Neural cell (in vitro differentiated cells): Measurements from ENCODE around the gene CHML. TPM values are rescaled to one million over a fixed set of nuclear protein-coding genes. Genes with fewer than 3 reads are reported as not detected.

Experiments
- H2AFZ ChIP-seq: fragments of 200-600, 300-800 bp; sonication (generic), shearing (Covaris generic); 2 replicates; pipeline ENCODE4 v1.6.0; 2014; ENCODE audit warnings: low read depth, mild to moderate bottlenecking, antibody characterized with exemption, low read length, moderate library complexity
- H3F3A ChIP-seq: fragments of 200-600 bp; shearing (Covaris generic); 2 replicates; pipeline ENCODE4 v1.6.1; 2016; ENCODE audit warnings: mild to moderate bottlenecking, moderate library complexity, mixed read lengths, antibody characterized with exemption, low read length; ENCODE audit not compliant: insufficient read depth, poor library complexity, severe bottlenecking
- H3K27ac ChIP-seq: fragments of 200-600, 300-800 bp; sonication (generic), shearing (Covaris generic); 2 replicates; pipeline ENCODE4 v1.5.1; 2014; ENCODE audit warnings: mild to moderate bottlenecking, low read length, moderate library complexity
- H3K27me3 ChIP-seq: fragments of 300-800, 200-600 bp; sonication (generic), shearing (Covaris generic); 2 replicates; pipeline ENCODE4 v1.6.0; 2014; ENCODE audit warnings: mild to moderate bottlenecking, low read depth, low read length, moderate library complexity; ENCODE audit not compliant: insufficient read depth
- H3K36me3 ChIP-seq: fragments of 300-800, 200-600 bp; sonication (generic), shearing (Covaris generic); 2 replicates; pipeline ENCODE4 v1.5.1; 2014; ENCODE audit warnings: mild to moderate bottlenecking, antibody characterized with exemption, low read length, moderate library complexity; ENCODE audit not compliant: insufficient read depth
- H3K4me2 ChIP-seq: fragments of 300-800, 200-600 bp; sonication (generic), shearing (Covaris generic); 2 replicates; pipeline ENCODE4 v1.6.0; 2014; ENCODE audit warnings: mild to moderate bottlenecking, low read length
- H3K4me3 ChIP-seq: fragments of 300-800, 200-600 bp; sonication (generic), shearing (Covaris generic); 2 replicates; pipeline ENCODE4 v1.5.1; 2014; ENCODE audit warnings: mild to moderate bottlenecking, low read length, moderate library complexity
- H3K79me2 ChIP-seq: fragments of 200-600 bp; shearing (Covaris generic); replicated peaks from 2 replicates; pipeline ENCODE4 v1.6.0; 2014; ENCODE audit warnings: mild to moderate bottlenecking, low read length, moderate library complexity; ENCODE audit not compliant: insufficient read depth
- H3K9ac ChIP-seq: fragments of 300-800, 200-600 bp; sonication (generic), shearing (Covaris generic); 2 replicates; pipeline ENCODE4 v1.6.1; 2016; ENCODE audit warnings: mild to moderate bottlenecking, low read length, mixed read lengths
- H3K9me2 ChIP-seq: fragments of 200-600 bp; shearing (Covaris generic); 2 replicates; pipeline ENCODE4 v1.6.1; 2016; ENCODE audit warnings: mild to moderate bottlenecking, low read length, mixed read lengths; ENCODE audit not compliant: insufficient read depth
- H3K9me3 ChIP-seq: fragments of 200-600, 300-800 bp; sonication (generic), shearing (Covaris generic); 2 replicates; pipeline ENCODE4 v1.6.1; 2016; ENCODE audit warnings: mild to moderate bottlenecking, mixed run types, low read length, moderate library complexity, mixed read lengths
- H4K20me1 ChIP-seq: fragments of 200-600 bp; shearing (Covaris generic); 2 replicates; pipeline ENCODE4 v1.6.1; 2016; ENCODE audit warnings: mild to moderate bottlenecking, mixed run types; ENCODE audit not compliant: insufficient read depth
- EP300 ChIP-seq: fragments of 450-650 bp; conservative IDR thresholded peaks from 2 replicates; pipeline ENCODE4 v1.6.1; 2014; ENCODE audit warnings: antibody characterized with exemption, mild to moderate bottlenecking, moderate library complexity; ENCODE audit not compliant: poor library complexity, severe bottlenecking
- EZH2 ChIP-seq: fragments of 200-600, 300-800 bp; shearing (Covaris generic), sonication (generic); IDR thresholded peaks from 2 replicates; pipeline ENCODE4 v1.6.1; 2014; ENCODE audit warnings: antibody characterized with exemption, low read length, borderline replicate concordance, mild to moderate bottlenecking; ENCODE audit not compliant: insufficient read depth, poor library complexity, severe bottlenecking
- MXI1 ChIP-seq: fragments of 450-650 bp; conservative IDR thresholded peaks from 2 replicates; pipeline ENCODE4 v1.6.1; 2014; ENCODE audit warnings: antibody characterized with exemption, mild to moderate bottlenecking; ENCODE audit not compliant: poor library complexity, severe bottlenecking
- POLR2AphosphoS5 ChIP-seq: IDR thresholded peaks from 2 replicates; pipeline ENCODE4 v1.6.1; 2012
- RAD21 ChIP-seq: fragments of 450-650 bp; conservative IDR thresholded peaks from 2 replicates; pipeline ENCODE4 v1.6.1; 2014; ENCODE audit warnings: antibody characterized with exemption, mild to moderate bottlenecking, moderate library complexity
- SMC3 ChIP-seq: fragments of 450-650 bp; conservative IDR thresholded peaks from 2 replicates; pipeline ENCODE4 v1.6.1; 2014; ENCODE audit warnings: antibody characterized with exemption, mild to moderate bottlenecking, moderate library complexity; ENCODE audit not compliant: poor library complexity
- TAF1 ChIP-seq: IDR thresholded peaks from 2 replicates; pipeline ENCODE4 v1.6.1; 2012; ENCODE audit warnings: low read depth
- polyA plus RNA-seq: library from polyadenylated mRNA; depleted of rRNA; stranded (reverse); fragments of >200 nt; gene quantifications from 2 replicates; pipeline ENCODE4 v1.2.3, GENCODE V29; 2014
- TF ChIP-seq, protein P1 (sequence below): IDR thresholded peaks from 2 replicates; pipeline ENCODE4 v1.6.1; 2012; ENCODE audit warnings: borderline replicate concordance
- TF ChIP-seq, protein P2 (sequence below): fragments of 450-650 bp; IDR thresholded peaks from 2 replicates; pipeline ENCODE4 v1.5.1; 2014; ENCODE audit warnings: antibody characterized with exemption, mild to moderate bottlenecking, moderate library complexity; ENCODE audit not compliant: poor library complexity, severe bottlenecking

CHML gene
- polyA plus RNA-seq, 1 donor from 2014 or later = 18.5 TPM

DNA sequence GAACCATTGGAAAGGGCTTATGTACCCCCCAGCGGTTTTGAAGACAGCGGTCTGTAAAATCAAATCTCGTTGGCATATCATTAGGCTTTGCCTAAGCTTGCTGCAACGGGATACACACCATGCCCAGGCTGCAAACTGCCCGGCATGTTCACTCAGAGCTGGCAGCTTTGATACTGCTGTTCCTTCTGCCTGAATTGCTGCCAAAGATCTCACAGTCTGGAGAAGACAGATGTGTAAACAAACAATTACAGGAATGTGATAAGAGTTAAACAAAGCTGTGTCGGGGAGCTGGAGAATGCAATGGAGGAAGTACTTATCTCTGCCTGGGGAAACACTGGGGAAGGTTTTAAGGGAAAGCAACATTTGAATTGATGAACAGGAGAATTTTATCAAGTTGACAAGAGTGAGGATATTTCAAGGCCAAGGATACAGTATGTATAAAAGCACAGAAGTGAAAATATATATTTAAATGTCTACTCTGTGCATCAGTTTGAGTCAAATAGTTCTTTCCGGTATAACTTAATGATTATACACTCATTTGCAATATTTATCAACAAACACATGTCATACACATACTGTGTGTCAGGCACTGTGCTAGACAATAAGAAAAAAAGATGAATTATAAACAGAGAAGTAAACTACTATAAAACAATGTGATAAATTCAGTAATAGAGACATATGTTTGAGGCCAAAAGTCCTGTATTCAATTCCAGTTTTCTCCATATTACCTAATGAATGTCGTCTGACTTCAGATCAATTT is 29.9 kb downstream of the CHML start:
- H3K79me2 ChIP-seq = no peaks in the 10 kb centered on the region
- peak; percentile 92 for TF ChIP-seq EP300
- TF ChIP-seq POLR2AphosphoS5 = peak; percentile 98
- TF ChIP-seq, protein P1, sequence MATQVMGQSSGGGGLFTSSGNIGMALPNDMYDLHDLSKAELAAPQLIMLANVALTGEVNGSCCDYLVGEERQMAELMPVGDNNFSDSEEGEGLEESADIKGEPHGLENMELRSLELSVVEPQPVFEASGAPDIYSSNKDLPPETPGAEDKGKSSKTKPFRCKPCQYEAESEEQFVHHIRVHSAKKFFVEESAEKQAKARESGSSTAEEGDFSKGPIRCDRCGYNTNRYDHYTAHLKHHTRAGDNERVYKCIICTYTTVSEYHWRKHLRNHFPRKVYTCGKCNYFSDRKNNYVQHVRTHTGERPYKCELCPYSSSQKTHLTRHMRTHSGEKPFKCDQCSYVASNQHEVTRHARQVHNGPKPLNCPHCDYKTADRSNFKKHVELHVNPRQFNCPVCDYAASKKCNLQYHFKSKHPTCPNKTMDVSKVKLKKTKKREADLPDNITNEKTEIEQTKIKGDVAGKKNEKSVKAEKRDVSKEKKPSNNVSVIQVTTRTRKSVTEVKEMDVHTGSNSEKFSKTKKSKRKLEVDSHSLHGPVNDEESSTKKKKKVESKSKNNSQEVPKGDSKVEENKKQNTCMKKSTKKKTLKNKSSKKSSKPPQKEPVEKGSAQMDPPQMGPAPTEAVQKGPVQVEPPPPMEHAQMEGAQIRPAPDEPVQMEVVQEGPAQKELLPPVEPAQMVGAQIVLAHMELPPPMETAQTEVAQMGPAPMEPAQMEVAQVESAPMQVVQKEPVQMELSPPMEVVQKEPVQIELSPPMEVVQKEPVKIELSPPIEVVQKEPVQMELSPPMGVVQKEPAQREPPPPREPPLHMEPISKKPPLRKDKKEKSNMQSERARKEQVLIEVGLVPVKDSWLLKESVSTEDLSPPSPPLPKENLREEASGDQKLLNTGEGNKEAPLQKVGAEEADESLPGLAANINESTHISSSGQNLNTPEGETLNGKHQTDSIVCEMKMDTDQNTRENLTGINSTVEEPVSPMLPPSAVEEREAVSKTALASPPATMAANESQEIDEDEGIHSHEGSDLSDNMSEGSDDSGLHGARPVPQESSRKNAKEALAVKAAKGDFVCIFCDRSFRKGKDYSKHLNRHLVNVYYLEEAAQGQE = peak; percentile 90
- no peak for TF ChIP-seq EZH2
- TF ChIP-seq SMC3 = no peak
- TF ChIP-seq, protein P2, sequence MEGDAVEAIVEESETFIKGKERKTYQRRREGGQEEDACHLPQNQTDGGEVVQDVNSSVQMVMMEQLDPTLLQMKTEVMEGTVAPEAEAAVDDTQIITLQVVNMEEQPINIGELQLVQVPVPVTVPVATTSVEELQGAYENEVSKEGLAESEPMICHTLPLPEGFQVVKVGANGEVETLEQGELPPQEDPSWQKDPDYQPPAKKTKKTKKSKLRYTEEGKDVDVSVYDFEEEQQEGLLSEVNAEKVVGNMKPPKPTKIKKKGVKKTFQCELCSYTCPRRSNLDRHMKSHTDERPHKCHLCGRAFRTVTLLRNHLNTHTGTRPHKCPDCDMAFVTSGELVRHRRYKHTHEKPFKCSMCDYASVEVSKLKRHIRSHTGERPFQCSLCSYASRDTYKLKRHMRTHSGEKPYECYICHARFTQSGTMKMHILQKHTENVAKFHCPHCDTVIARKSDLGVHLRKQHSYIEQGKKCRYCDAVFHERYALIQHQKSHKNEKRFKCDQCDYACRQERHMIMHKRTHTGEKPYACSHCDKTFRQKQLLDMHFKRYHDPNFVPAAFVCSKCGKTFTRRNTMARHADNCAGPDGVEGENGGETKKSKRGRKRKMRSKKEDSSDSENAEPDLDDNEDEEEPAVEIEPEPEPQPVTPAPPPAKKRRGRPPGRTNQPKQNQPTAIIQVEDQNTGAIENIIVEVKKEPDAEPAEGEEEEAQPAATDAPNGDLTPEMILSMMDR = no peak
- no peak overlapping the region for H3K4me2 ChIP-seq

DNA sequence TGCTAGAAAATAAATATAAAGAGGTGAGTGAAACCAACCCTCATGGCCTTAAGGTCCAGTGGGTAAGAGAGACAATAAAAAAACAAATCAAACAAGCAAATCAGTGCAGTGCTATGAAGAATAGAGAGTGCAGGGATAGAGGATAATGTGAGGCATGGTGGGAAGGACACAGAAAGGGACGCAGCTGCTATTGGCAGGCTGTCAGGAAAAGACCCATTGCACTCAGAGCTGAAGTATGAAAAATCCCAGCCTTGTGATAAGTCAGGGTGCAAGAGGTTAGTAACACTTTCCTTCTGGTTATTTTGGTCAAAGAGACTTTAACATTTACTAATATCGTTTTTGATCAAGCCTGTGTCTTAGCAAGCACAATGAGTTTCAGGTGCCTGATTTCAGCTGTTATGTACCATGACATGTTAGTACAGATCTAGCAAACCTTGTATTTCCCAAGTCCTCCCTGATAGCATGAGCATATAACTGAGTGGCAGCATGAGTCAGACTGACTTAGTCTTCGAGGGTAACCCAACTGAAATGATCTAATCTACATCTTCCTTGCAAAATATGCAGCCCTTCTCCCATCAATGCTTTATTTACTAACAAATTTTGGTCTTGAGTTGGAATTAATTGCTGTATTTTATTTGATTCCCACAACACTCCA is 31.7 kb downstream of the CHML start:
- no peaks in the 10 kb centered on the region for H3K27me3 ChIP-seq
- H4K20me1 ChIP-seq = no peaks in the 10 kb centered on the region
- H2AFZ ChIP-seq = no peak overlapping the region
- no peak overlapping the region for H3K4me3 ChIP-seq
- H3K79me2 ChIP-seq = no peaks in the 10 kb centered on the region
- TF ChIP-seq, protein P2 = no peak
- TF ChIP-seq POLR2AphosphoS5 (no peak), SMC3 (no peak), RAD21 (no peak), TAF1 (no peak), EP300 (no peak), MXI1 (no peak), EZH2 (no peak)
- TF ChIP-seq, protein P1 = no peak
- H3K27ac ChIP-seq = no peak overlapping the region
- H3K36me3 ChIP-seq = no peaks in the 10 kb centered on the region
- H3K9ac ChIP-seq = no peak overlapping the region
- H3K9me2 ChIP-seq = no peaks in the 10 kb centered on the region
- H3K4me2 ChIP-seq = no peak overlapping the region
- H3F3A ChIP-seq = no peaks in the 10 kb centered on the region
- no peaks in the 10 kb centered on the region for H3K9me3 ChIP-seq

More for the DNA sequence above, 29.9 kb downstream of the CHML start:
- Histone ChIP-seq H3K9me3 (no peaks in the 10 kb centered on the region), H3K27ac (no peak overlapping the region), H4K20me1 (no peaks in the 10 kb centered on the region), H3K36me3 (no peaks in the 10 kb centered on the region), H2AFZ (no peak overlapping the region), H3K27me3 (no peaks in the 10 kb centered on the region), H3K4me3 (no peak overlapping the region), H3K9me2 (no peaks in the 10 kb centered on the region), H3K9ac (no peak overlapping the region), H3F3A (no peaks in the 10 kb centered on the region)
